GM19099 (cell line): Measurements from ENCODE around the gene ZNF609.

ENCODE experiments used
- POLR2A ChIP-seq: IDR thresholded peaks from 3 replicates; pipeline ENCODE4 v1.6.1; 2011; ENCODE audit warnings: low read depth; ENCODE audit not compliant: insufficient read length; ENCODE audit errors: extremely low read depth

The ZNF609 gene

DNA sequence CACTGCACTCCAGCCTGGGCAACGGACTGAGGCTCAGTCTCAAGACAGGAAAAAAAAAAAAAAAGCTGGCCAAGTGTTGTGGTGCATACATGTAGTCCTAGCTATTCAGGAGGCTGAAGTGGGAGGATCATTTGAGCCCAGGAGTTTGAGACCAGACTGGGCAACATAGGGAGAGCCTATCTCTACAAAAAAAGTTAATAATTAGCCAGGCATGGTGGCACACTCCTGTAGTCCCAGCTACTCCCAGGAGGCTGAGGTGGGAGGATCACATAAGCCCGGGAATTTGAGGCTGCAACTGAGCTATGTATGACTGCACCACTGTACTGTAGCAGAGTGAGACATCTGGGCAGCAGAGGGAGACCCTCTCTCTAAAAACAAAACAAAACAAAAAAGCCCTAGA is 256.1 kb downstream of the ZNF609 start:
- TF ChIP-seq POLR2A, result no peak

DNA sequence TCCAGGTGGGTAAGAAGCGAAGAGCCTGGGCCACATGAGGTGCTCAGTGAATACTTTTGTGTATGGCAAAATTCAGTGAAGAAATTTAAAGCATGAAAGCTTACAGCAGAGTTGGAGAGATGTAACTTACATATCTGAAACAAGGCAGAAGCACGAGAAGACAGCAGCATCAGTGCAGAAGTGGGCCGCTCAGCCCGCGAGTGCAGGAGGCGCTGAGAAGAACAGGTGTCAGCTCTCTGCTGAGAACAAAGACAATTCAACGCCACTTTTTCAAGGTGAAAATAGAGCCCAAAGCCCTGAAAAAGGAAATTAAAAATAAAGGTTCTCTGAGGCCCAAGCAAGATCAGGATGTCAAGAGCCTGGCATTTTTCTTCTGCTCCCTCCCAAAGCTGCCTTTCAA is 256.8 kb downstream of the ZNF609 start:
- TF ChIP-seq POLR2A, result no peak

DNA sequence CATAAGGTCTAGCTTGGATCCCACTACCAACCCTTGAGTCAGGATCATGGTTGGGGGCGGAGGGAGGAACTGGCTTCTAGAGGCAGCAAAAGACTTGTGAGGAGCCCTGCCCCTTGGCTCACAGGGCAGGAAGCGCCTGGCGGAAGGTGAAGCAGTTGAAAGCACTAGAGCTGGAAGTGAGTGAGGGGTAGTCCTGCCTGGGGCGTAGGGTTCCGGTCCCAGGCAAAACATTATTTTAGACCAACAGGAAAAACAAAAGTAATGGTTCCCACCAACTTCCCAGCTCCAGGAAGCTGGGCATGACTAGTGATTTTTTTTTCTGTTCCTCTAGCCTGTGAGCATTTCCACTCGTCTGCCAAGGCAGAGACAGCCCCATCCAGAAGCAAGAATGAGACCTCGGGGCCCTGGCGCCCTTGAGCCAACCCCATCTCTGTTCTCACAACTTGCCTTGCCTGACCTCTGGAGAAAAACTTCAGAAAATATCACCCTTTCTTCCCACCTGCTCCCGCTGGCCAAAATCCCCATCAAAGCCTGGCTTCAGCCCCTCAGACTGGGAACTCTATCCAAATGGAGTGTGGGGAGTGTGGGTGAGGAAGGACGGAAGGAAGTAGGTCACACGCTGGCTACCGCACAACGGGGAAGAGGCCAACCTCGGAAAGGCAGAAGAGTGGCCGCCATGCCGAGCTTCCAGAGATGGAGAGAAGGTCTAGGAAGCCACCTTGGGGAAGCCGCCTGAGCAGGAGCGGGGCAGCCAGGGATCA is 257.5 kb downstream of the ZNF609 start:
- TF ChIP-seq POLR2A, result no peak

DNA sequence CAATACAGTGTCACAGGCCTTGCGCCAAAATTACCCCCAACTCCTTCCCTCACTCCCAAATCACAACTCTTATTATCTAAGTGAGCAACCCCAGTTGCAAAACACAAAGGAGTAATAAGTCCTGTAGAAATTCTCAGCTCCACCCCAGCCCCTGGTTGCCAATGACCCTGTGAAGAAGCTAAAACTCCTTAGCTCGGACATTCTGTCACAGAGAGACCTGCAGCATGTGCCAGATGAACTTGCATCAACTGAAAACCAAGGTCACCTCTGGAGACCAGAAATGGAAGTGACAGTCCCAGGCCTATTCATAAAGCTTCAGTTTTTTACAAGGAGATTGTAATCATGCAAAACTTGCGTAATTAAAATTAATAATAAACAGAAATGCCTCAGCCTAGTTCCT is 259.8 kb downstream of the ZNF609 start:
- no peak for TF ChIP-seq POLR2A

DNA sequence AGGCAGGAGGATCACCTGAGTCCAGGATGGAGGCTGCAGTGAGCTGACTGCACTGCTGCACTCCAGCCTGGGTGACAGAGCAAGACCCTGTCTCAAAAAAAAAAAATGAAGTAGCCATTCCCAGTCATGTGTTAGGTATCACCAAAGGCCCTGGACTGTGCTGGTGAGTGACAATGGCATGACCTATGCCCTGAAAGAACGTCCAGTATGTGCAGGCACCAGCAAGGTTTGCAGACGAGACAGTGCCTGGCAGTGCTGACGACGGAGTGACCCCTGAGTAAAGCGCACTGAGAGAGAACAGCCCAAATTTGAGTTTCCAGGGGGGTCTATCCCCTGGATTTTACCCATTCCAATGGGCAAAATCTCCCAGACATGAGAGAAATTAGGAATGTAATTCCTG is 269.8 kb downstream of the ZNF609 start:
- no peak for TF ChIP-seq POLR2A

DNA sequence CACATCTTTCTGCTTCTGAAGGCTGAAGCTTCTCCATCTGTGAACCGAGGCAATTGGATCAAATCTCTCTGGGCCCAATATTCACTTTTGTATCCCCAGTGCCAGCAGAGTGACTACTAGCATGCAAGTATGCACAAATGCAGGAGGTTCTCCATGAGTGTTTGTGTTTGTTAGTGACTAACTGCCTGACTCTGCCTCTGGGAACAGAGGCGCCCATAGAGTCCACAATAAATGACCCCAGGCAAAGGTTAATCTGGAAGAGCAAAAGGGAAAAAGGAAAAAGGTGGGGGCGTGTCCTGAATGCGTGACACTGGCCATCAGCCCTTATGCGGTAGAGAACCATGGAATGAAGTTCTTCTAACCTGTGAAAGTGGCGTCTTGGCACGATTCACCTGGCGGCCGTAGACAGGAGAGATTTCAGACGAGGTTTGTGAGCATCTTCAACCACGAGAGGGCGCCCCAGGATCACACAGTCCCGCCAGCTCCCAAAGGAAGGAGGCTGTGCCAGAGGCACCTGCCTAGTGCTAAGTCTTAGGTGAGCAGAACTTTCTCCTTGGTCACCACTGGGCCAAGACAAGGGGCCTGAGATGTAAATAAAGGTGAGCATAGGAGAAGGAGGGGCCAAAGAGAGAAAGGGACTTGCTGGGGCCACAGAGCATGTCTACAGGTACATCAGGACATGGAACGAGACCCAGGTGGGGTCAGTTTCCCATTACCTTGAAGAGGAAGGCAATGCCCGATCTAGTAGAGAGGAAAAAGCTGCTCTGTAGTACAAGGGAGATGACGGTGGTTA is 270.8 kb downstream of the ZNF609 start:
- no peak for TF ChIP-seq POLR2A

DNA sequence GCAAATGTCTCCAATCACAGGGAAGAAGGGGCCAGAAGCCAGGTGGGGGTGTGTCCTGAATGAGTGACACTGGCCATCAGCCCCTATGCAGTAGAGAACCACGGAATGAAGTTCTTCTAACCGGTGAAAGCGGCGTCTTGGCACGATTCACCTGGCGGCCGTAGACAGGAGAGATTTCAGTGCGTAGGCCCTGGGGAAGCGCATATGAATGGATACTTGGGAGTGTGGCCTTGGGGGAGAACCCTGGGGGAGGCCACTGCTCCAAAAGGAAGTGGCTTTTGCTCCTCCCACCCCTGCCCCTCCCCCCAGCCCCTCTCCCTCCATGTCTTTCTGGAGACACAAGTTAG is 271.4 kb downstream of the ZNF609 start:
- no peak for TF ChIP-seq POLR2A

DNA sequence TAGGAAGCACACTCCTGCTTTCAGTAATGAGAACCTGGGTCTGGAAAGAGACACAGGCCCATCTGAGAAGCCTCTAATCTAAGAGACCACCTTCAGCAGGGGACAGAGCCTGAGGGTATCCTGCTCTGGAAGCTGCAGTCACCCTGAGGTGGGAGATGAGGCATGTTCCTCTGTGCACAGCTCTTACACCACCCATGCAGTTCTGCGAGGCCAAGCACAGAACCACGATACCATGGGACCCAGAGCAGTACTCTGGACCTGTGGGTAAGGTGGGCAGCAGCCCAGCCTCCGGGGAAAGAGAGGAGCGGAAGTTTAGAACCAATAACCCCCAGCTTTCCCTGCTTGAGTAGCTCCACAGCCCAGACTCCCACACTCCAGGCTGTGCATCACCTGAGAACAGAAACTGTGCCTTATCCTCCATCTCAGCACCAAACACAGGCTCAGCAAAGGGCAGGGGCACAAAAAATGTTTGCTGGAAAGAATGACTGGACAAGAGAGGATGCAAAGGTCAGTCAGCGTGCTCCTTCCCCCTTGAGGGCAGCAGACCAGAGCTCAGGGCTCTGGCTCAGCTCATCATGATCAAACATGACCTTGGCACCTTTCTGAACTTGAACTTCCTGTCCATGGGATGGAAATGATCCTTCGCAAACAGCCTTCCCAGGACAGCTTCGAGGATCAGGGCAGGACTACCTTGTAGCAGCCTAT is 271.9 kb downstream of the ZNF609 start:
- no peak for TF ChIP-seq POLR2A
